Natural killer cell treated with Interleukin-12 subunit alpha and Interleukin-12 subunit beta and Interleukin-15 and Interleukin-18, amount 100 ng/mL, for 72 hours (primary cell): ENCODE data around the gene CDH15. TPM values are rescaled to one million over a fixed set of nuclear protein-coding genes. Genes with fewer than 3 reads are reported as not detected.

Experiments
- ATAC-seq, 2 donors: fragments of 150-1000 bp; cut with Tn5 transposase in 1 of 2; sonication (Bioruptor Pico), chemical (Tn5 transposase) in 1 of 2; 2 replicates each; pipeline ENCODE4 v1.10.0; 2021
- DNase-seq: peaks from one replicate; pipeline ENCODE4 v3.0.0; 2022; ENCODE audit warnings: low spot score
- H3K27ac Mint-ChIP-seq, 2 donors: 1 replicate in 1 of 2; 2 replicates in 1 of 2; pipeline ENCODE4 v1.8.0; 2022; ENCODE audit warnings: mixed read lengths in 2 of 2, mild to moderate bottlenecking in 1 of 2, moderate library complexity in 1 of 2
- H3K27me3 Mint-ChIP-seq, 2 donors: 1 replicate in 1 of 2; 2 replicates in 1 of 2; pipeline ENCODE4 v1.8.0; 2022; ENCODE audit warnings: mixed read lengths in 2 of 2
- H3K36me3 Mint-ChIP-seq: one replicate; pipeline ENCODE4 v1.8.0; 2022; ENCODE audit warnings: mixed read lengths
- H3K4me1 Mint-ChIP-seq, 2 donors: 1 replicate in 1 of 2; 2 replicates in 1 of 2; pipeline ENCODE4 v1.8.0; 2022; ENCODE audit warnings: low read depth in 2 of 2, mixed read lengths in 2 of 2, mild to moderate bottlenecking in 1 of 2
- H3K4me3 Mint-ChIP-seq: one replicate; pipeline ENCODE4 v1.8.0; 2022; ENCODE audit warnings: mixed read lengths
- H3K9me3 Mint-ChIP-seq: 2 replicates; pipeline ENCODE4 v1.8.0; 2022; ENCODE audit warnings: mixed read lengths
- total RNA-seq, 2 donors: library from RNA; stranded (reverse); gene quantifications; one replicate each; pipeline ENCODE4 v1.2.3, GENCODE V29; 2022

Gene CDH15, protein sequence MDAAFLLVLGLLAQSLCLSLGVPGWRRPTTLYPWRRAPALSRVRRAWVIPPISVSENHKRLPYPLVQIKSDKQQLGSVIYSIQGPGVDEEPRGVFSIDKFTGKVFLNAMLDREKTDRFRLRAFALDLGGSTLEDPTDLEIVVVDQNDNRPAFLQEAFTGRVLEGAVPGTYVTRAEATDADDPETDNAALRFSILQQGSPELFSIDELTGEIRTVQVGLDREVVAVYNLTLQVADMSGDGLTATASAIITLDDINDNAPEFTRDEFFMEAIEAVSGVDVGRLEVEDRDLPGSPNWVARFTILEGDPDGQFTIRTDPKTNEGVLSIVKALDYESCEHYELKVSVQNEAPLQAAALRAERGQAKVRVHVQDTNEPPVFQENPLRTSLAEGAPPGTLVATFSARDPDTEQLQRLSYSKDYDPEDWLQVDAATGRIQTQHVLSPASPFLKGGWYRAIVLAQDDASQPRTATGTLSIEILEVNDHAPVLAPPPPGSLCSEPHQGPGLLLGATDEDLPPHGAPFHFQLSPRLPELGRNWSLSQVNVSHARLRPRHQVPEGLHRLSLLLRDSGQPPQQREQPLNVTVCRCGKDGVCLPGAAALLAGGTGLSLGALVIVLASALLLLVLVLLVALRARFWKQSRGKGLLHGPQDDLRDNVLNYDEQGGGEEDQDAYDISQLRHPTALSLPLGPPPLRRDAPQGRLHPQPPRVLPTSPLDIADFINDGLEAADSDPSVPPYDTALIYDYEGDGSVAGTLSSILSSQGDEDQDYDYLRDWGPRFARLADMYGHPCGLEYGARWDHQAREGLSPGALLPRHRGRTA
- not detected for total RNA-seq

DNA sequence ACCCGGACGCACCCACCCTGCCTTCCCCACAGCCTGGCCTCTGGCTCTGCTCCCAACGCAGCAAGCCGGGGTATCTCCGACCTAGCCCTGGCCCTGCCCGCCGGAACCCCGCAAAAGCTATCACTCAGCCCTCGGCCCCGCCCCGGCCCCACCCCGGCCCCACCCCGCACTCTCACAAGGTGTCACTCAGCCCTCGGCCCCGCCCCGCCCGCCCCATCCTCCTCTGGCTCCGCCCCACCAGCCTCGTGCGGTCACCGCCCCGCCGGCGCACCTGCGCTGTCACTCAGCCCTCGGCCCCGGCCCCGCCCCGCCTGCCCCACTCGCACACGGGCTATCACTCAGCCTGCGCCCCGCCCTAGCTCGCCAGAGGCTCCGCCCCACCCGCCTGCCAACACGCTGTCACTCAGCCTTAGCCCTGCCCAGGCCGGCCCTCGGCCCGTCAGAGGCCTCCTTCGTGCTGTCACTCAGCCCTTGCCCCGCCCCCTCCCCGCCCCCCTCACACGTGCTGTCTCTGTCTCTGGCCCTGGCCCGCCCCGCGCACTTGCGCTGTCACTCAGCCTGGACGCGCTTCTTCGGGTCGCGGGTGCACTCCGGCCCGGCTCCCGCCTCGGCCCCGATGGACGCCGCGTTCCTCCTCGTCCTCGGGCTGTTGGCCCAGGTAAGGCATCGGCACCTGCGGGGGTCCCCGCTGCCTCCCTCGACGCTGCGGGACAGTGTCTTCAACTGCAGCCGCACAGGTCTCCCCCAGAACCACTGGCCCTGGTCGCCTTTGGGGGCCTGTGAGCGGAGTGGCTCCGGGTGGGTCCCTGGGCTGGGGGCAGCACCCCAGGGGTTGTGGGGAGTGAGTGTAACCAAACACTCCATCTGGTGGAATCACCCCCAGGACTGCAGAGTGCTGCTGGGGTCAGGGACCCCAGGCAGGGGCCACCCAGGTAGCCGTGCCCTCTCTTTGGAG, at the start of gene CDH15:
Gene CDH15 (plus strand): TSS at position 533 of the 955 bp plus-strand sequence. CDS start 84 bp downstream, at position 617.
- DNase-seq (peak; percentile 92), ATAC-seq (peak; percentile 97)
- Mint-ChIP-seq H3K27ac (peak within 1 kb of the TSS in 1 of 2 donors; percentile 21), H3K27me3 (peaks cover 0 to 2% of the 10 kb centered on the region in 2 donors), H3K36me3 (no peaks in the 10 kb centered on the region), H3K4me3 (peak within 1 kb of the TSS; percentile 80), H3K9me3 (no peaks in the 10 kb centered on the region), H3K4me1 (peaks cover 6 to 8% of the 10 kb centered on the region in 2 donors)

DNA sequence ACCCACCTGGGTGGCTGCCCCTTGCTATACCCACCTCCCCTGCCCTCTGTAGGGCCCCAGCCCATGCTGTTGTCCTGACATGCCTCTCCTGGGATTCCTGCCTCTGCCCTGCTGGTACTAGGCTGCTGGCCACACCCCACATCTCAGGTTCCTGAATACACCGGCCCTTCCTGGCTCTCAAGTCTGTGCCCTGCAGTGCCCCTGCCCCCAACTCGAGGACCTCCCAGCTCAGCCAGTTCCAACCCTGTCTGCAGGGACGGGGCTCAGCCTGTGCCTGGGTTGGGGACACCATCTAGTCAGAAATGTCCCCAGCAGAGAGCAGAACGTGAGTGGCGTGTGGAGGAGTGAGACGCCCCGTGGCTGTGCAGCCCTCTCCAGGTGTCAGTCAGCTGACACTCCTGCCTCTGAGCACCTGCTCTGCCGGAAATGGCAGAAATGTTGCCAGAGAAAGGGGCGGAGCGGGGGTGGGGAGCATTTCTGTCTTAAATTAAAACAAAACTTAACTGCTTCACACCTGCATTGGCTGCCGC, 49.2 kb upstream of the CDH15 start:
- H3K36me3 Mint-ChIP-seq: no peaks in the 10 kb centered on the region
- H3K27me3 Mint-ChIP-seq: no peaks in the 10 kb centered on the region
- H3K4me3 Mint-ChIP-seq: no peak overlapping the region
- ATAC-seq (no peak), DNase-seq (peak; percentile 59)
- no peak overlapping the region for H3K27ac Mint-ChIP-seq
- H3K4me1 Mint-ChIP-seq: peaks cover 0 to 12% of the 10 kb centered on the region in 2 donors
- no peaks in the 10 kb centered on the region for H3K9me3 Mint-ChIP-seq

DNA sequence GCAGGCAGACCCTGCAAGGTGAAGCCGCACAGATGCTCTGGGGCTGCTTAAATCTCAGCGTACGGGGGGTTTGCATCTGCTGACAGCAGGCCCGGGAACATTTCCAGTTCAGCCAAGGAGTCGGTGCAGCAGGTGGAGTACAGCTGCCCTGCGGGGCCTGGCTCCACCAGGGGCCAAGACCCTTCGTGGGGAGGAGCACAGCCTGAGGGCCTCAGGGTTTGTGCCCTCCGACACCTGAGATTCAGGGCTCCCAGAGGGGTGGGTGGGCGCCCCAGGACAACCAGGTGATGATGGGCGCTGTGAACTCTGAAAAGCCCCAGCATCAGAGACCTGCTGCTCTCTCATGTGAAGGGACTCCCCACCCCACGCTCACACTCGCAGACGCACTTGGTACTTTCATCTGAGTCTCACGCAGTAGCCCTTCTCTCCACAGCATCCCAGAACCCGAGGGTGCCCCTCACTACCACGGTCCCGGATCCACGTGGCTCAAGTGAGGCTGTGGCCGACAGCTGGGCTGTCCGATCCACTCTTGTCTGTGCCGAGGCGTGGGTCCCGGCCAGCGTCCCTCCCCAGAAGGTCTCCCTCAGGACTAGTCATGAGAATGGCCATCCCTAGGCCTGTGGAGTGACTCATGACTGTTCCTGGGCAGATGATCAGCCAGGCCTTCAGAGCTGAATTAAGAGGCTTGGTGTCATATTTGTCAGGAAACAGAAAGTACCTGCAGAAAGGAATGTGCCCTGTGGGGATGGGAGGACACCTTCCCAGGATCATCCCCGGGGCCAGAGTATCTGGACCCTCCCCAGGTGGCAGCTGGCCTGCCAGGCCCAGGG, 48.3 kb upstream of the CDH15 start:
- ATAC-seq (no peak), DNase-seq (peak; percentile 56)
- Mint-ChIP-seq H3K27ac (no peak overlapping the region), H3K4me1 (peaks cover 0 to 7% of the 10 kb centered on the region in 2 donors), H3K4me3 (no peak overlapping the region), H3K36me3 (no peaks in the 10 kb centered on the region), H3K9me3 (no peaks in the 10 kb centered on the region), H3K27me3 (no peaks in the 10 kb centered on the region)

DNA sequence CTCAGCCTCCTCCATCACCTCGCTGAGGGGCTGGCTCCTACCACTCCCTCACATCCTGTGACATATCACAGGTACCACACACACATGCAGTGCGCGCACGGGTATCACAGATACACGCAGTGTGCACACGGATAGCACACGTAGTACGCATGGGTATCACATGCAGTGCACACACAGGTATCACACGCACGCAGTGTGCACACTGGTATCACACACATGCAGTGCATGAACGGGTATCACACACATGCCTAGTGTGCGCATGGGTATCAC, 47.8 kb upstream of the CDH15 start:
- DNase-seq: no peak
- ATAC-seq: no peak
- Mint-ChIP-seq H3K27ac (no peak overlapping the region), H3K27me3 (no peaks in the 10 kb centered on the region), H3K9me3 (no peaks in the 10 kb centered on the region), H3K36me3 (peaks cover 1% of the 10 kb centered on the region), H3K4me3 (no peak overlapping the region), H3K4me1 (peaks cover 0 to 4% of the 10 kb centered on the region in 2 donors)

DNA sequence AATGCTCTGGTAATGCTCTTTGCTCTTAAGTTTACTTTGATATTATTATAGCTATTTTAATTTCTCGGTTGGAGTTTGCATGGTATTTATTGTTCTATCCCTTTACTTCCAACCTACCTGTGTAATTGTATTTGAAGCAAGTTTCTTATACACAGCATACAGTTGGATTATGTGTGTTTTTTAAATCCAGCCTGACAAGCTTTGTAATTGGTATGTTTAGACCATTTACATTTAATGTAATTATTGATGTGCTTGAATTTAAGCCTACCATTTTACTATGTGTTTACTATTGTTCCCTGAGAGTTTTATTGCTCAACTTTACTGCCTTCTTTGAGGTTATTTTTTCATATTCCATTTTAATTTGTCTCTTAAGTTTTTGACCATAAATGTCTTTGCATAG, 42.2 kb upstream of the CDH15 start:
- ATAC-seq (no peak), DNase-seq (no peak)
- Mint-ChIP-seq H3K27me3 (no peaks in the 10 kb centered on the region), H3K4me3 (no peak overlapping the region), H3K9me3 (no peaks in the 10 kb centered on the region), H3K36me3 (peaks cover 23% of the 10 kb centered on the region), H3K4me1 (peaks cover 4 to 21% of the 10 kb centered on the region in 2 donors), H3K27ac (peak overlapping the region in 1 of 2 donors; percentile 21)

DNA sequence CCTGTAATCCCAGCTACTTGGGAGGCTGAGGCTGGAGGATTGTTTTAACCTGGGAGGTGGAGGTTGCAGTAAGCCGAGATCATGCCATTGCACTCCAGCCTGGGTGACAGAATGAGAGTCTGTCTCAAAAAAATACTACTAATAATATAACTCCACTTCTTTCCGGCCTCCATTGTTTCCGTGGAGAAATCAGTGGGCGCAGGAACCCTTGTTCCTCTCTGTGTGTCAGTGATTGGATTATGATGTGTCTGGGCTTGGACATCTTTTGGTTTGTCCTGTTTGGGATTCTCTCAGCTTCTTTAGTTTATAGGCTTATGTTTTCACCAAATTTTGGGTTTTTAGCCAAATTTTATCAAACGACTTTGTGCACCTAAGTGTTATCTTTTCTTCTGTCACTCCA, 41.1 kb upstream of the CDH15 start:
- Mint-ChIP-seq H3K4me3 (no peak overlapping the region), H3K27me3 (no peaks in the 10 kb centered on the region), H3K9me3 (no peaks in the 10 kb centered on the region), H3K36me3 (peaks cover 23% of the 10 kb centered on the region), H3K27ac (no peak overlapping the region), H3K4me1 (peaks cover 4 to 24% of the 10 kb centered on the region in 2 donors)
- ATAC-seq (no peak), DNase-seq (no peak)

DNA sequence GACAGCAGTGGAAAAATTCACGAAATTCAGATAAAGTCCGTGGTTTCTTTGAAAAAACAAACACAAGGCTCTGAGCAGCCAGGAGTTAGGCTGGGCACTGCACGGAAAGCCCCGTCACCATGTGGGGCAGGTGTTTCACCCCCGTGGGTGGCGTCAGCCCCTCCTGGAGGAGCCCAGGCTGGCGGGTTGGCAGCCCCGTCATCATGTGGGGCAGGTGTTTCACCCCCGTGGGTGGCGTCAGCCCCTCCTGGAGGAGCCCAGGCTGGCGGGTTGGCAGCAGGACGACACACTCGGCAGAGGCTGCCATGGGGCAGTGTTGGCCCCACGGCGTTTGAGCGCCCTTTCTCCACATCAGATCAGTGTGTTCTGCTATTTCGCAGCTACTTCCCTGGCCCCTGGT, 39.8 kb upstream of the CDH15 start:
- no peaks in the 10 kb centered on the region for H3K9me3 Mint-ChIP-seq
- H3K27me3 Mint-ChIP-seq: no peaks in the 10 kb centered on the region
- peaks cover 23% of the 10 kb centered on the region for H3K36me3 Mint-ChIP-seq
- DNase-seq (no peak), ATAC-seq (peak in 1 of 2 donors; percentile 50)
- H3K4me1 Mint-ChIP-seq: peaks cover 4 to 24% of the 10 kb centered on the region in 2 donors
- no peak overlapping the region for H3K4me3 Mint-ChIP-seq
- H3K27ac Mint-ChIP-seq: peak overlapping the region in 1 of 2 donors; percentile 70

DNA sequence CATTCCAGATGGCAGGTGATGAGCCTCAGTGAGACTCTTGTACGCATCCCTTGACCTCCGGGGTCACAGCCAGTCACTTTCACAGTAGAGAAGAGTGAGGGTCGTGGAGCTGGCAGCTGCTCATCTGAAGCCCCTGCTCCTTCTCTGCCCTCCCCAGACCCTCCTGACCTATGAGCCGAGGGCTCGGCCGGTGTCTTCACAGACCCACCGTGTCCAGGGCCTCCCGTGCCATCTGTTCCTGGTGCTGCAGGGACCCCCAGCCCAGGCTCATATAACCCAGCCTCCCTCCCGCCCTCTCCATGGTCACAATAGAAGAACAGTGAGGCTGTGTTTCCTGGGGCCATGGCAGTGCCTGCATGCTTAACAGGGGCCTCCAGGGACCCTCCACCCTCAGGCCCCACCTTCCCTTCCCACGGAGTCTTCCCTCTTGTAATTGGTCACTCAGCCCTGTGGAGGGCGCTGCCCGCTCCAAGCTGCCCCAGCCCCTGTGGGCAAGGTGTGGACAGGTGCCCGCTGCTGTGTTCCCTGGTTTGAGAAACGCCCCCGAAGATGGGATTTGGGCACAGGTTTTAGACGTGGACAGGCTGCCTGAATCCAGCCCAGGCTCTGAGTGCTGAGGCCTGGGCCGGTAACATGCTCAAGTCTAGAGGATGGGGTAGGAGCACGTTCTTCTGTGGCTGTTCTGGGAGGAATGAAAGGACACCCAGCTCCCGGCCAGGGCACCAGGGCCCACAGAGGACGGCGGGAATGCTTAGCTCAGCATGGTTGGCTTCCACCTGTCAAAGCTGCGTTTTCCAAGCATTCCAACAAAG, 39.1 kb upstream of the CDH15 start:
- Mint-ChIP-seq H3K27me3 (no peaks in the 10 kb centered on the region), H3K4me1 (peaks cover 4 to 24% of the 10 kb centered on the region in 2 donors), H3K27ac (no peak overlapping the region), H3K4me3 (no peak overlapping the region), H3K36me3 (peaks cover 23% of the 10 kb centered on the region), H3K9me3 (no peaks in the 10 kb centered on the region)
- DNase-seq: peak; percentile 20
- ATAC-seq: peak in 1 of 2 donors; percentile 28

DNA sequence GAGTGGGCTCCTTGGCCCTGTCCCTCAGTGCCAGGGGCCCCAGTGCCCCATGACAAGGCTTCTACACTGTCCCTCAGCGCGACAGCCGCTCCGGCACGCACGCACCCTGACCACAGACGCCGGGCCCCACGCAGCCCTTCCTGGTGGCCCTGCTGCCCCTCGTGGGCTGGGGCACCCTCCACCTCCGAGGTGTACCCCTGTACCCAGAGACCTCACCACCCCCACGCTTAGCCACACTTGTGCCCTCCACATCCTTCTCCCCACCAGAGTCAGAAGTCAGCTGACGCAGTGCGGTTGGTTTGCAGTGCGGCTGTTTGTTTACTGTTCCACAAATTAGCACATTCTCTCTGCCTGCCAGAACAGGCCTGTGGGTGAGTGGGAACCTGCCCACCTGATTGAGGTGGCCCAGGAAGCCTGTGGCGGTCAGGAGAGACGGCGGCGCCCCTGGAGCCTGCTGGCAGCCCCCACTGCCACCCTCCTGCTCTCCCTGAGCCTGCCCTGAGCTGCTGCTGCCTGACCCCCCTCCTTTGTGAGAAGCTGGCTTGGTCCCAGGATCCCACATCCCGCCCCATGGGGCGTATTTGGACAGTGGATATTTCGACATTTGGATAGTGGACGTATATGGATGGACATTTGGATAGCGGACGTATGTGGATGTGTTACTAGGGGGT, 38.0 kb upstream of the CDH15 start:
- peak; percentile 54 for DNase-seq
- Mint-ChIP-seq H3K9me3 (no peaks in the 10 kb centered on the region), H3K36me3 (peaks cover 23% of the 10 kb centered on the region)

DNA sequence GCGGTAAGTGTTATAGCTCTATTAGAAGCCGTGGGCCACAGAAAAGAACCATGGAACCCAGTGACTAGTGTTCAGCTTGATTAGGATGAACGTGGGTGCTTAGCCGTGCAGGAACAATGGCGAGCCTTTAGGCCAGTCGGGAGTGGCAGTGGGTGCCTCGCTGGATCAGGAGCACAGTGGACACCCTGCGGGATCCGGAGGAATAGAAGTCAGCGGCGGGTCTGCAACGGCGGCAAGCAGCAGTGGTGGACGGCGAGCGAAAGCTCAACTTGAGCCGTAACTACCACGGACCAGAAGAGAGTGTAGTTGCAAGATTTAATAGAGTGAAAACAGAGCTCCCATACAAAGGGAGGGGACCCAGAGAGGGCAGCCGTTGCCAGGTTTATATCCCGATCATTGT, 37.3 kb upstream of the CDH15 start:
- ATAC-seq: no peak
- peaks cover 4 to 21% of the 10 kb centered on the region in 2 donors for H3K4me1 Mint-ChIP-seq
- H3K9me3 Mint-ChIP-seq: no peaks in the 10 kb centered on the region
- no peak overlapping the region for H3K4me3 Mint-ChIP-seq
- peak overlapping the region in 1 of 2 donors; percentile 39 for H3K27ac Mint-ChIP-seq
- no peaks in the 10 kb centered on the region for H3K27me3 Mint-ChIP-seq
- peaks cover 17% of the 10 kb centered on the region for H3K36me3 Mint-ChIP-seq
- DNase-seq: no peak

More for the DNA sequence above, 38.0 kb upstream of the CDH15 start:
- Mint-ChIP-seq H3K27me3 (no peaks in the 10 kb centered on the region), H3K27ac (peak overlapping the region in 1 of 2 donors; percentile 39), H3K4me3 (no peak overlapping the region), H3K4me1 (peaks cover 4 to 24% of the 10 kb centered on the region in 2 donors)
- ATAC-seq: peak; percentile 40 to 46

DNA sequence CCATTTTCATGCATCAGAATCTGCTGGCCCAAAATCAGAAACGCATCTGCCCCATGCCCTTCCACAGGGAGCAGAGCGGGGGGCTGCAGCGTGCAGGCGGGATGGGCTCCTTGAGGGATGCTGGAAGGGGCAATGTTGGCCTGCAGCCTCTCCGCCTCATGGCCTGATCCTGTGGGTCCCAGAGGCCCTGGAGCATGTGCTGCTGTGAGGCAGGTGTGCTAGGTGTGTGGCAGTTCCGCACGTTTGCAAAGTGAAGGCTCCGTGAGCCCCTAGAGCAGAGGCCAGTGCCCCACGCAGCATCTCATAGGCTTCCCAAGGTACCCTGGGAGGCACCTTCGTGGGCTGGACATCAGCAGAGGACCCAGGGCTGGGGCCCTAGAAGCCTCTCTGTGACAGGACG, 36.4 kb upstream of the CDH15 start:
- Mint-ChIP-seq H3K27ac (no peak overlapping the region), H3K4me3 (no peak overlapping the region), H3K4me1 (peaks cover 4 to 21% of the 10 kb centered on the region in 2 donors), H3K36me3 (peaks cover 11% of the 10 kb centered on the region), H3K9me3 (no peaks in the 10 kb centered on the region), H3K27me3 (no peaks in the 10 kb centered on the region)
- DNase-seq: no peak
- no peak for ATAC-seq
